ENCODE data around the gene GDPD4. TPM values are rescaled to one million over a fixed set of nuclear protein-coding genes. Genes with fewer than 3 reads are reported as not detected.

GDPD4 gene
- total RNA-seq, 4 donors from 2014 or later = 0.07 to 1.2 TPM; not detected in 2

GRCh38 chr11:77278595-77279506 is 22.6 kb downstream of the GDPD4 start:
- H3K9me3 ChIP-seq = no peaks in the 10 kb centered on the region
- no peaks in the 10 kb centered on the region for H3K4me1 ChIP-seq
- H3K36me3 ChIP-seq = no peaks in the 10 kb centered on the region
- H3K27ac ChIP-seq = no peak overlapping the region
- DNase-seq = no peak
- no peak overlapping the region for H3K4me3 ChIP-seq
- TF ChIP-seq CTCF (IDR thresholded peaks at IDR 0.05) = no peak
- no peak for TF ChIP-seq POLR2A (IDR thresholded peaks at IDR 0.05)
- intact Hi-C loops (cut with DNase I; ENCODE audit: low total_unique reads) = no loop called here
- H3K27me3 ChIP-seq = no peaks in the 10 kb centered on the region

GRCh38 chr11:77276271-77276670 is 25.2 kb downstream of the GDPD4 start:
- H3K36me3 ChIP-seq = no peaks in the 10 kb centered on the region
- H3K4me3 ChIP-seq = no peak overlapping the region
- no peaks in the 10 kb centered on the region for H3K27me3 ChIP-seq
- DNase-seq = no peak
- H3K9me3 ChIP-seq = no peaks in the 10 kb centered on the region
- no peaks in the 10 kb centered on the region for H3K4me1 ChIP-seq
- intact Hi-C loops (cut with DNase I; ENCODE audit: low total_unique reads) = no loop called here
- TF ChIP-seq CTCF (IDR thresholded peaks at IDR 0.05) = no peak
- no peak for TF ChIP-seq POLR2A (IDR thresholded peaks at IDR 0.05)
- H3K27ac ChIP-seq = no peak overlapping the region

GRCh38 chr11:77270921-77271320 is 30.6 kb downstream of the GDPD4 start:
- no peaks in the 10 kb centered on the region for H3K27me3 ChIP-seq
- H3K9me3 ChIP-seq = no peaks in the 10 kb centered on the region
- H3K4me1 ChIP-seq = no peaks in the 10 kb centered on the region
- no peak for DNase-seq
- intact Hi-C loops (cut with DNase I; ENCODE audit: low total_unique reads) = no loop called here
- H3K4me3 ChIP-seq = no peak overlapping the region
- TF ChIP-seq POLR2A (IDR thresholded peaks at IDR 0.05) (no peak), CTCF (IDR thresholded peaks at IDR 0.05) (no peak)
- H3K36me3 ChIP-seq = no peaks in the 10 kb centered on the region
- H3K27ac ChIP-seq = no peak overlapping the region

- DNase-seq = no peak
- intact Hi-C loops (cut with DNase I; ENCODE audit: low total_unique reads) = no loop called here
- TF ChIP-seq CTCF (IDR thresholded peaks at IDR 0.05) (no peak), POLR2A (IDR thresholded peaks at IDR 0.05) (no peak)
- Histone ChIP-seq H3K27me3 (no peaks in the 10 kb centered on the region), H3K4me3 (no peak overlapping the region), H3K36me3 (no peaks in the 10 kb centered on the region), H3K9me3 (no peaks in the 10 kb centered on the region), H3K4me1 (no peaks in the 10 kb centered on the region), H3K27ac (no peak overlapping the region)
Observed at GRCh38 chr11:77269484-77270123, 31.9 kb downstream of the GDPD4 start.

GRCh38 chr11:77267962-77268361 is 33.5 kb downstream of the GDPD4 start:
- Histone ChIP-seq H3K4me1 (no peaks in the 10 kb centered on the region), H3K9me3 (no peaks in the 10 kb centered on the region), H3K27ac (no peak overlapping the region), H3K27me3 (no peaks in the 10 kb centered on the region), H3K4me3 (no peak overlapping the region), H3K36me3 (no peaks in the 10 kb centered on the region)
- DNase-seq = no peak
- intact Hi-C loops (cut with DNase I; ENCODE audit: low total_unique reads) = no loop called here
- TF ChIP-seq CTCF (IDR thresholded peaks at IDR 0.05) = no peak
- TF ChIP-seq POLR2A (IDR thresholded peaks at IDR 0.05) = no peak

Measured in uterus (tissue), 4 donors.